AG09319 (cell line): ENCODE results near the gene MRPL10.

Experiments
- DNase-seq: peaks from one replicate; pipeline ENCODE4 v3.0.0-alpha.2; 2010; ENCODE audit warnings: low read depth; ENCODE audit errors: extremely low read depth
- TF ChIP-seq, protein P1 (sequence below): IDR thresholded peaks from 2 replicates; pipeline ENCODE4 v1.5.1; 2011; ENCODE audit warnings: low read depth, mild to moderate bottlenecking, inconsistent platforms, low read length, moderate library complexity

Gene MRPL10

GRCh38 chr17:47802341-47803022 lies 28.9 kb downstream of the MRPL10 start:
- no peak for DNase-seq
- TF ChIP-seq, protein P1, sequence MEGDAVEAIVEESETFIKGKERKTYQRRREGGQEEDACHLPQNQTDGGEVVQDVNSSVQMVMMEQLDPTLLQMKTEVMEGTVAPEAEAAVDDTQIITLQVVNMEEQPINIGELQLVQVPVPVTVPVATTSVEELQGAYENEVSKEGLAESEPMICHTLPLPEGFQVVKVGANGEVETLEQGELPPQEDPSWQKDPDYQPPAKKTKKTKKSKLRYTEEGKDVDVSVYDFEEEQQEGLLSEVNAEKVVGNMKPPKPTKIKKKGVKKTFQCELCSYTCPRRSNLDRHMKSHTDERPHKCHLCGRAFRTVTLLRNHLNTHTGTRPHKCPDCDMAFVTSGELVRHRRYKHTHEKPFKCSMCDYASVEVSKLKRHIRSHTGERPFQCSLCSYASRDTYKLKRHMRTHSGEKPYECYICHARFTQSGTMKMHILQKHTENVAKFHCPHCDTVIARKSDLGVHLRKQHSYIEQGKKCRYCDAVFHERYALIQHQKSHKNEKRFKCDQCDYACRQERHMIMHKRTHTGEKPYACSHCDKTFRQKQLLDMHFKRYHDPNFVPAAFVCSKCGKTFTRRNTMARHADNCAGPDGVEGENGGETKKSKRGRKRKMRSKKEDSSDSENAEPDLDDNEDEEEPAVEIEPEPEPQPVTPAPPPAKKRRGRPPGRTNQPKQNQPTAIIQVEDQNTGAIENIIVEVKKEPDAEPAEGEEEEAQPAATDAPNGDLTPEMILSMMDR = peak; percentile 67

GRCh38 chr17:47801906-47802305 lies 29.4 kb downstream of the MRPL10 start:
- TF ChIP-seq, protein P1 = no peak
- DNase-seq = no peak

- TF ChIP-seq, protein P1 = no peak
- no peak for DNase-seq
These were observed 30.1 kb downstream of the MRPL10 start for GRCh38 chr17:47801176-47801765.

DNA sequence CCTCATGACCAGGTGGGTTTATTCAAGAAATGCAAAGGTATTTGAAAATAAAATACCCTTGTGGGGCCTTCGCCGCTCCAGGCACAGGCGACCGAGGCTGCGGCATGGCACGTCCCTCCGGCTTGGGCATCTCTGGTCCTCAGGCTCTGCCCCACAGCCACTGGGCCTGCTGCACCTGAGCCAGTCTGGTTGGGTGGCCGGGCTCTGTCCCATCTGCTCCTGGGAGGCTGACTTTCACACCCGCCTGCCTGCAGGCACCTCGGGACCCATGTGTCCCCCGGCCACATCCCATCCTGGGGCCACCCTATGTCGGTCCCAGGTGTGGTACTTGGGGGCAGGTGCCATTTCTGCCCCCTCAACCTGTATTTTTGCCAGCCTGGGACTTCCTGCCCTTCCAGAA lies 30.7 kb downstream of the MRPL10 start:
- TF ChIP-seq, protein P1 = no peak
- DNase-seq = no peak

GRCh38 chr17:47797797-47798196 lies 33.5 kb downstream of the MRPL10 start:
- no peak for DNase-seq
- TF ChIP-seq, protein P1 = no peak

DNA sequence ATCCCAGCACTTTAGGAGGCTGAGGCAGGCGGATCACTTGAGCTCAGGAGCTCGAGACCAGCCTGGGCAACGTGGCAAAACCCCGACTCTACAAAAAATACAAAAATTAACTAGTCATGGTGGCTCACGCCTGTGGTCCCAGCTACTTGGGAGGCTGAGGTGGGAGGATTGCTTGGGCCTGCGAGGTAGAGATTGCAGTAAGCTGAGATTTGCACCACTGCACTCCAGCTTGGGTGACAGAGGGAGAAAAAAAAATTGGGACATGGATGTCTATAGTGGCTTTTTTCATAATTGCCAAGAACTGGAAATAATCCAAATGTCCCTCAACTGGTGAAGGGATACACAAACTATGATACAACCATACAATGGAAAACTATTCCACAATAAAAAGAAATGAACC lies 38.4 kb downstream of the MRPL10 start:
- TF ChIP-seq, protein P1 = no peak
- DNase-seq = no peak

DNA sequence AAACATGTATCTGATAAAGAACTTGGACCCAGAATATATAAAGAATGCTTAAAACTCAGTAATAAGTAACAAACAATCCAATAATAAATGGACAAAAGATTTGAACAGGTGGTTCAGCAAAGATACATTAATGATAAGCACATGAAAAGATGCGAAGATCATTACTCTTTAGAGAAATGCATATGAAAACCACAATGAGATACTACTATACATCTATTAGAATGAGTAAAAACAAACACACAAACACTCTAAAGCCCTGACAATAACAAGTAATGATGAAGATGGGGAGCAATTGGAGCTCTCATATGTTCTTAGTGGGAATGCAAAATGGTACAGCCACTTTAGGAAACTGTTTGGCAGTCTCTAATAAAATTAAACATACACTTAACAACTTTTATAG lies 38.9 kb downstream of the MRPL10 start:
- TF ChIP-seq, protein P1 = no peak
- no peak for DNase-seq
